MCF 10A (cell line): Measurements from ENCODE around the gene SSRP1. TPM values are rescaled to one million over a fixed set of nuclear protein-coding genes. Genes with fewer than 3 reads are reported as not detected.
A peak's percentile ranks its signal among the peaks of the same experiment; 100 is the strongest.
"Not testable (repeated sequence)": the region's sequence is repeated elsewhere in the genome, so short reads cannot be mapped to it uniquely, and the experiment has no call there.

Experiments
- BruUV-seq: library from RNA; stranded (reverse); fragments of 400-500 nt; replicated peaks from 2 replicates; lab custom pipeline; 2021; lab: Mats Ljungman, UMichigan
- CTCF ChIA-PET: fragments of 300-600 bp; sonication (Branson Sonifier 250); formaldehyde crosslinking; extraction: SDS; loops from one replicate; lab custom pipeline; 2021; ENCODE audit warnings: antibody characterized with exemption, inconsistent platforms; lab: Yijun Ruan, JAX
- POLR2A ChIA-PET: fragments of 300-600, 350-650 bp; sonication (Branson Sonifier 250); formaldehyde crosslinking; extraction: SDS; loops from one replicate; lab custom pipeline; 2020; ENCODE audit warnings: antibody characterized with exemption, inconsistent platforms; lab: Yijun Ruan, JAX
- DNase-seq: peaks from one replicate; pipeline ENCODE4 v3.0.0-alpha.2; 2018; ENCODE audit not compliant: unreplicated experiment
- H3K27ac Mint-ChIP-seq: one replicate; pipeline ENCODE4 v1.8.0; 2022; ENCODE audit warnings: mild to moderate bottlenecking, low read depth, mixed read lengths; ENCODE audit not compliant: unreplicated experiment
- H3K27me3 Mint-ChIP-seq: one replicate; pipeline ENCODE4 v1.8.0; 2022; ENCODE audit warnings: mixed read lengths; ENCODE audit not compliant: insufficient read depth, unreplicated experiment
- H3K36me3 Mint-ChIP-seq: one replicate; pipeline ENCODE4 v1.8.0; 2022; ENCODE audit warnings: mild to moderate bottlenecking, moderate library complexity, mixed read lengths; ENCODE audit not compliant: insufficient read depth, unreplicated experiment
- H3K4me1 Mint-ChIP-seq: one replicate; pipeline ENCODE4 v1.8.0; 2022; ENCODE audit warnings: mixed read lengths; ENCODE audit not compliant: insufficient read depth, unreplicated experiment
- H3K4me3 Mint-ChIP-seq: one replicate; pipeline ENCODE4 v1.8.0; 2022; ENCODE audit warnings: mild to moderate bottlenecking, moderate library complexity, mixed read lengths; ENCODE audit not compliant: unreplicated experiment
- H3K9me3 Mint-ChIP-seq: one replicate; pipeline ENCODE4 v1.8.0; 2022; ENCODE audit warnings: mixed read lengths; ENCODE audit not compliant: unreplicated experiment
- intact Hi-C: fragments of 100-400 bp; cut with micrococcal nuclease; formaldehyde crosslinking; loops from 2 replicates; pipeline ENCODE4 v1.14.1; 2022
- total RNA-seq: library from RNA; stranded (reverse); gene quantifications from 2 replicates; pipeline ENCODE4 v1.2.3, GENCODE V29; 2022
- TF ChIP-seq, protein P1 (sequence below): fragments of 200-600 bp; IDR thresholded peaks from one replicate; pipeline ENCODE4 v1.8.0; 2022; ENCODE audit warnings: antibody characterized with exemption, mild to moderate bottlenecking; ENCODE audit not compliant: unreplicated experiment

The SSRP1 gene
- total RNA-seq, 1 experiment from 2014 or later: 229 TPM

DNA sequence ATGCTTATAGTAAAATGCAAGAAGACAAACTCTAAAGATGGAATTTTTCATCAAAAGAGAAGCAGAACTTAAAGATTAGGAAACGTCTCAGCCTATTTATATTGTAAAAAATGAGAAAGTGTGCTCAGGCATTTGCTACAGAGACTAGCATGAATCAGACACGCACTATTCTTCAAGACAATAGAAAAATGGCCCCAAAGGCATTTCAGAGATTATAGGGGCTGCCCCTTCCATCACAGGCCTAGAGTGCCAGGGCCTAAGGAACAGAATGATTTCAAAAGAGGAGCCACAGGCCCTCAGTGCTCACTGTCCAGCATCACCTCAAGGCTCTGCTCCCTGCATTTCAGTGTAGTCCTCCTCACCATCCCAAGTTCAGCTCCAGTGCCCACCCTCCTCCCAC is 38.5 kb downstream of the SSRP1 start:
- TF ChIP-seq, protein P1, sequence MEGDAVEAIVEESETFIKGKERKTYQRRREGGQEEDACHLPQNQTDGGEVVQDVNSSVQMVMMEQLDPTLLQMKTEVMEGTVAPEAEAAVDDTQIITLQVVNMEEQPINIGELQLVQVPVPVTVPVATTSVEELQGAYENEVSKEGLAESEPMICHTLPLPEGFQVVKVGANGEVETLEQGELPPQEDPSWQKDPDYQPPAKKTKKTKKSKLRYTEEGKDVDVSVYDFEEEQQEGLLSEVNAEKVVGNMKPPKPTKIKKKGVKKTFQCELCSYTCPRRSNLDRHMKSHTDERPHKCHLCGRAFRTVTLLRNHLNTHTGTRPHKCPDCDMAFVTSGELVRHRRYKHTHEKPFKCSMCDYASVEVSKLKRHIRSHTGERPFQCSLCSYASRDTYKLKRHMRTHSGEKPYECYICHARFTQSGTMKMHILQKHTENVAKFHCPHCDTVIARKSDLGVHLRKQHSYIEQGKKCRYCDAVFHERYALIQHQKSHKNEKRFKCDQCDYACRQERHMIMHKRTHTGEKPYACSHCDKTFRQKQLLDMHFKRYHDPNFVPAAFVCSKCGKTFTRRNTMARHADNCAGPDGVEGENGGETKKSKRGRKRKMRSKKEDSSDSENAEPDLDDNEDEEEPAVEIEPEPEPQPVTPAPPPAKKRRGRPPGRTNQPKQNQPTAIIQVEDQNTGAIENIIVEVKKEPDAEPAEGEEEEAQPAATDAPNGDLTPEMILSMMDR: no peak
- intact Hi-C loops: no loop called here
- no peaks in the 10 kb centered on the region for H3K9me3 Mint-ChIP-seq
- DNase-seq: no peak
- no peaks in the 10 kb centered on the region for H3K27me3 Mint-ChIP-seq
- ChIA-PET POLR2A (interaction anchor here (0.8 to 9.1 kb wide), 5 partner anchors 10 to 26 kb away, joined by 3 to 283 read pairs (median 93); partner anchors contain the start of gene TNKS1BP1), CTCF (interaction anchor here (5.1 kb wide), 1 partner anchor 24 kb away, joined by 27 read pairs; no protein-coding TSS in a partner anchor)
- peak overlapping the region; percentile 73 for H3K27ac Mint-ChIP-seq
- H3K36me3 Mint-ChIP-seq: peaks cover 72% of the 10 kb centered on the region
- no TSS peak for BruUV-seq
- no peak overlapping the region for H3K4me3 Mint-ChIP-seq
- H3K4me1 Mint-ChIP-seq: peaks cover 36% of the 10 kb centered on the region

DNA sequence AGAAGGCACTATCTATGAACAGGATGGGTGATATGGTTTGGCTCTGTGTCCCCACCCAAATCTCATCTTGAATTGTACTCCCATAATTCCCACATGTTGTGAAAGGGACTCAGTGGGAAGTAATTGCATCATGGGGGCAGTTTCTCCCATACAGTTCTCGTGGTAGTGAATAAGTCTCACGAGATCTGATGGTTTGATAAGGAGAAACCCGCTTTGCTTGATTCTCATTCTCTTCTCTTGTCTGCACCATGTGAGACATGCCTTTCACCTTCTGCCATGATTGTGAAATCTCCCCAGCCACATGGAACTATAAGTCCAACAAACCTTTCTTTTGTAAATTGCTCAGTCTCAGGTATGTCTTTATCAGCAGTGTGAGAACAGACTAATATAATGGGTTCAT is 39.5 kb downstream of the SSRP1 start:
- H3K27me3 Mint-ChIP-seq, intact Hi-C loops, H3K4me3 Mint-ChIP-seq, H3K9me3 Mint-ChIP-seq, BruUV-seq: not testable (repeated sequence)
- DNase-seq: peak; percentile 55
- H3K36me3 Mint-ChIP-seq: peaks cover 62% of the 10 kb centered on the region
- H3K4me1 Mint-ChIP-seq: peaks cover 36% of the 10 kb centered on the region
- ChIA-PET CTCF (interaction anchor here (0.5 to 5.1 kb wide), 4 partner anchors 16 to 47 kb away, joined by 3 to 31 read pairs (median 16); no protein-coding TSS in a partner anchor), POLR2A (interaction anchor here (0.8 to 9.1 kb wide), 6 partner anchors 11 to 455 kb away, joined by 3 to 283 read pairs (median 58); partner anchors contain the start of gene TNKS1BP1)
- H3K27ac Mint-ChIP-seq: peak overlapping the region; percentile 73

DNA sequence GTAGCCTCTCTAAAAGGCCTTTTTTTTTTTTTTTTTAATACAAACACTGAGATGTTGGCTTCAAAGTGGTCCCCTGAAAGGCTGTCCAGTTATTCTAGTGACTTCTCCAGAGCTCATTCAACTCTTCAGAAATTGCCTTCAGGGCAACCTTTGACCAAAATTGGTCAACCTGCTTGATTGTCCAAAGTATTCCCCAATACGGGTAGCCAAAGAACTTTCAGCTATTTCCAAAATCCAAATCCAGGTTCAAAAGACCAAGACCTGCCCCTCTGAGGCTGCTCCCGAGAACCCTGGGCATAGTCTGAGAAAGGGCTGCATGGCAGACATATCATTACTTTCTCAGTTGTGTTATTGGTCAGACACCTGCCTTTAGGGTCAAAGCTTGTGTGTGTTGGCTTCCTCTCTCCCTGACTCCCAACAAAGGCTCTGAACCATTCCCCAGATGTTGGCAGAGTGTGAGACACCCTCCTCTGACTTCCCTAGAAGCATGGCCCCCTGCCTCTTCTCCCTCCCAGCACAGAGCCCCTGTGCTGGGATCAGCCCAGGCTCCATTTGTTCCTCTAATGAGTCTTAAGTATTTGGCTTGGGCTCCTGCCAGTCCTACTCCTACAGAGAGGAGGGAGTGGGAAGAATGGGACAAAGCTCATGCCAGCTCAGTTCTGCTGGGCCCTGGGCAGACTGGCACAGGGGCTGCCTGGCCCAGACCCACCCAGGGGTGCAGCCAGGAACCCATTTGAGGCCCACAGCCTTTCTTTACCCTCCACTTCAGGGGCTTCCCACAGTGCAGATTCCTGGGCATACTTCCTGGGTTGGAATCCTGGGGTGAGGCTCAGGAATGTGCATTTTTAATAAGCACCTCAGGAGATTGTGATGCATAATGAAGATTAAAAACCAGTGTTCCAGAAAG is 41.2 kb downstream of the SSRP1 start:
- peak; percentile 82 for DNase-seq
- ChIA-PET POLR2A (interaction anchor here (0.5 to 9.1 kb wide), 14 partner anchors 10 to 863 kb away, joined by 3 to 283 read pairs (median 4); partner anchors contain the start of gene TNKS1BP1), CTCF (interaction anchor here (0.6 to 5.1 kb wide), 12 partner anchors 8 to 473 kb away, joined by 3 to 31 read pairs (median 3); no protein-coding TSS in a partner anchor)
- no TSS peak for BruUV-seq
- TF ChIP-seq, protein P1: no peak
- Mint-ChIP-seq H3K4me3 (peak overlapping the region; percentile 31), H3K9me3 (no peaks in the 10 kb centered on the region), H3K4me1 (peaks cover 37% of the 10 kb centered on the region), H3K27ac (peak overlapping the region; percentile 90), H3K27me3 (no peaks in the 10 kb centered on the region), H3K36me3 (peaks cover 45% of the 10 kb centered on the region)
- intact Hi-C loops: loop anchor here (2.0 kb wide), 1 partner anchor 16 kb away; no protein-coding TSS in a partner anchor

DNA sequence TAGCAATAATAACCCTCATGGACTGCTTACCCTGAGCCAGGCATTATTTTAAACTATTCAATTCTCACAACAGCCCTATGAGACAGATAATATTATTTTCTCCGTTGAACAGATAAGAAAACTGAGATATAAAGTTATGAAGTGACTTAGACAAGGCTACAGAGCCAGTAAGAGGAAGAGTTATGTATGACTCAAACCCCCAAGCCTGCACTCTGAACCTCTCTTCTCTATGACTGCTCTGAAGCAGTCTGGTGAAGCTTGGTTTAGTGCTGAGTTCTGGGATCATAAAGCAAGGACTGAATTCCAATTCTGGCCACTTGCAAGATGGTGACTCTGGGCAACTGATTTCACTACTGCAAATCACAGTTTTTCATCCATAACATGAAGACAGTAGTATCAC is 45.4 kb downstream of the SSRP1 start:
- CTCF ChIA-PET: interaction anchor here (1.3 kb wide), 1 partner anchor 12 kb away, joined by 4 read pairs; no protein-coding TSS in a partner anchor
- H3K4me1 Mint-ChIP-seq: peaks cover 29% of the 10 kb centered on the region
- no peak overlapping the region for H3K4me3 Mint-ChIP-seq
- intact Hi-C loops: no loop called here
- no TSS peak for BruUV-seq
- H3K9me3 Mint-ChIP-seq: no peaks in the 10 kb centered on the region
- TF ChIP-seq, protein P1: no peak
- peaks cover 6% of the 10 kb centered on the region for H3K36me3 Mint-ChIP-seq
- DNase-seq: no peak
- no peak overlapping the region for H3K27ac Mint-ChIP-seq
- H3K27me3 Mint-ChIP-seq: no peaks in the 10 kb centered on the region
- POLR2A ChIA-PET: interaction anchor here (0.6 to 9.1 kb wide), 4 partner anchors 12 to 270 kb away, joined by 3 to 283 read pairs (median 143); partner anchors contain the start of gene TNKS1BP1
